Lower lobe of right lung (tissue), 2 donors: ENCODE measurements around the gene CCNB3. TPM values are rescaled to one million over a fixed set of nuclear protein-coding genes. Genes with fewer than 3 reads are reported as not detected.
A peak's percentile ranks its signal among the peaks of the same experiment; 100 is the strongest.
"Not testable (repeated sequence)": the region's sequence is repeated elsewhere in the genome, so short reads cannot be mapped to it uniquely, and the experiment has no call there.

Source experiments
- ATAC-seq, 2 donors: fragments of 200-7000 bp; cut with Tn5 transposase; one replicate each; pipeline ENCODE4 v1.9.1; 2020 to 2022; ENCODE audit warnings: mild to moderate bottlenecking in 2 of 2, moderate library complexity in 2 of 2
- DNase-seq: peaks from one replicate; pipeline ENCODE4 v3.0.0-alpha.2; 2020
- H3K27ac ChIP-seq: fragments of 200-600 bp; one replicate; pipeline ENCODE4 v1.8.0; 2022
- H3K27me3 ChIP-seq: fragments of 200-600 bp; one replicate; pipeline ENCODE4 v1.8.0; 2022; ENCODE audit warnings: low read depth
- H3K36me3 ChIP-seq: fragments of 200-600 bp; one replicate; pipeline ENCODE4 v1.8.0; 2022; ENCODE audit warnings: mild to moderate bottlenecking
- H3K4me1 ChIP-seq: fragments of 200-600 bp; one replicate; pipeline ENCODE4 v1.8.0; 2022
- H3K4me3 ChIP-seq: fragments of 200-600 bp; one replicate; pipeline ENCODE4 v1.8.0; 2022; ENCODE audit warnings: mild to moderate bottlenecking
- H3K9me3 ChIP-seq: fragments of 200-600 bp; one replicate; pipeline ENCODE4 v1.8.0; 2022
- CTCF ChIP-seq: fragments of 200-600 bp; IDR thresholded peaks from one replicate; pipeline ENCODE4 v1.8.0; 2022; ENCODE audit warnings: antibody characterized with exemption, mild to moderate bottlenecking
- intact Hi-C: fragments of 100-400 bp; cut with DNase I; formaldehyde crosslinking; loops from one replicate; pipeline ENCODE4 v1.11.0; 2022
- total RNA-seq: library from RNA; stranded (reverse); fragmentation: NEBNext Ultra II Directional; extraction: Animal tissue kit (Norgen Biotek cat#: 25700); gene quantifications from one replicate; pipeline ENCODE4 v1.2.1, GENCODE V29; 2021
- donor health status: DM: no; HTN: yes; CAD: no; lungs with severe emphysema.

Gene CCNB3
- total RNA-seq, 1 donor from 2014 or later, result 0.71 TPM

GRCh38 chrX:50211510-50211909 is 6.9 kb downstream of the CCNB3 start:
- intact Hi-C loops, result no loop called here
- Histone ChIP-seq H3K36me3 (no peaks in the 10 kb centered on the region), H3K27me3 (no peaks in the 10 kb centered on the region), H3K4me1 (no peaks in the 10 kb centered on the region), H3K9me3 (no peaks in the 10 kb centered on the region), H3K4me3 (no peak overlapping the region), H3K27ac (no peak overlapping the region)
- DNase-seq (no peak), ATAC-seq (no peak)
- no peak for TF ChIP-seq CTCF

DNA sequence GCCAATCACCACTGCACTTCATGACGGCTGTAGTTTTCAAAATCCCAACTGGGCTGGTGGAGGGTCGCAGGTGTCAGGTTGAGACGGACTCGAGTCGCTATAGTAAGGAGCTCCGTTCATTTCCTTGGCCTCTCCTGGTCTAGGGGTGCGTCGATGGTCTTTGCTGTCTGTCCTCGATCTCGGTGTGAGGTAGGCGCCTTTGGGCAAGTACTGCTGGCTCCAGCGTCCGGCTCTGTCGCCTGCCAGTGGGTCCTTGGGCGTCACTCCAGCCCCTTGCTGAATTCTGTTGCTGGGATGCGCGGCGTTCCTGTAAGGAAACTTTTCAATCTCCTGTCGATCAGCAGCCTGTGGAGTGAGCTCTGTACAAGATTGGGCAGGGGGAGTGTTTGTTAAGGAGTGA is 76.7 kb downstream of the CCNB3 start:
- no peak for ATAC-seq
- H3K27me3 ChIP-seq, result no peaks in the 10 kb centered on the region
- TF ChIP-seq CTCF, result no peak
- no peak overlapping the region for H3K27ac ChIP-seq
- H3K36me3 ChIP-seq, result no peaks in the 10 kb centered on the region
- no peaks in the 10 kb centered on the region for H3K4me1 ChIP-seq
- H3K9me3 ChIP-seq, result no peaks in the 10 kb centered on the region
- no peak overlapping the region for H3K4me3 ChIP-seq
- DNase-seq, result no peak
- intact Hi-C loops, result no loop called here

GRCh38 chrX:50327235-50327634 is 122.7 kb downstream of the CCNB3 start:
- H3K4me3 ChIP-seq, result no peak overlapping the region
- no peak for DNase-seq
- H3K9me3 ChIP-seq, result no peaks in the 10 kb centered on the region
- no peaks in the 10 kb centered on the region for H3K36me3 ChIP-seq
- no peaks in the 10 kb centered on the region for H3K4me1 ChIP-seq
- no peak overlapping the region for H3K27ac ChIP-seq
- no peaks in the 10 kb centered on the region for H3K27me3 ChIP-seq
- TF ChIP-seq CTCF, result no peak
- intact Hi-C loops, result no loop called here
- ATAC-seq, result no peak

DNA sequence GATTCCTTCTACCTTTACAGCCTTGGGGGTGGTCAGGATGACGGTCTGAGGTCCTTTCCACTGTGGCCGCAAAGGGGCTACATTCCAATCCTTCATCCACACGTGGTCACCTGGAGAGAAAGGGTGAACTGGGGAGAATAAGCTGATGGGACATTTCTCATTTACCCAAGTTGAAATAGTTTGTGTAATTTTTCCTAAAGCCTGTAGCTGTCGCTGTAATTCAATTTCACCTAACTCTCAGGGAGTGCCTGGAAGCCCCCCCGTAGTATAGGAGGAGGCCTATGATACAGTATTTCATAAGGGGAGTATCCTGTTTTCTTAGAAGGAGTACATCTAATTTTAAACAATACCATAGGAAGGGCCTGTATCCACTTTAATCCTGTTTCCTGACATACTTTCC is 128.1 kb downstream of the CCNB3 start:
- H3K36me3 ChIP-seq, H3K4me1 ChIP-seq, intact Hi-C loops, ATAC-seq, H3K4me3 ChIP-seq, H3K9me3 ChIP-seq, DNase-seq, H3K27ac ChIP-seq, H3K27me3 ChIP-seq: not testable (repeated sequence)

DNA sequence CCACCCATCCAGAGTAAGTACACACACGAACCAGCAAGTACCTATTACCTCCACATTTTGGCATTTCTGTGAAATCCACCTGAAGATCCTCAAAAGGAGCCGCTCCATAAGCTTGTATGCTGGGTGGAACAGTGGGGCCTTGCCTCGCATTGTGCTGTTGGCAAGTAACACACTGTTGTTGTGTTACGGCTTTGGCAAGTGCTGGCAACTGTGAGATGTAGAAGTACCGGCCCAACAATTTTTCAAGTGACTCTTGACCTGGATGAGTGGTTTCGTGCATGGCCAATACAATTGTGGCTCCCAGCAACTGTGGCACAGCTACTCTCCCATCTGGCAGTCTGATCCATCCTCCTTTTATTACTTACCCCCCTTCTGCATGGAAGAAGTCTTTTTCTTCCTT is 128.7 kb downstream of the CCNB3 start:
- H3K4me1 ChIP-seq, result no peaks in the 10 kb centered on the region
- no peaks in the 10 kb centered on the region for H3K9me3 ChIP-seq
- intact Hi-C loops, result no loop called here
- TF ChIP-seq CTCF, result no peak
- DNase-seq (peak; percentile 46), ATAC-seq (peak; percentile 74 to 75)
- H3K27ac ChIP-seq, result no peak overlapping the region
- no peaks in the 10 kb centered on the region for H3K36me3 ChIP-seq
- no peak overlapping the region for H3K4me3 ChIP-seq
- H3K27me3 ChIP-seq, result no peaks in the 10 kb centered on the region

DNA sequence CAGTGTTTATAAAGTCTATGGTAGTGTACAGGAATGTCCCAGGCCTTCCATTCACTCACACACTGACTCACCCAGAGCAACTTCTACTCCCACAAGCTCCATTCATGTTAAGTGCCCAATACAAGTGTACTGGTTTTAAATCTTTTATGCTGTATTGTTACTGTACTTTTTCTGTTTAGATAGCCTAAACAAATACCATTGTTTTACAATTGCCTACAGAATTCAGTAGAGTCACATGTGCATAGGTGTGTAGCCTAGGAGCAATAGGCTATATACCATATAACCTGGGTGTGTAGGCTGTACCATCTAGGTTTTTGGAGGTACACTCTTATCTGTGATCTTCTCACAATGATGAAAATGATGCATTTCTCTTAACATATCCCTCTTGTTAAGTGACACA is 139.4 kb downstream of the CCNB3 start:
- no peak for DNase-seq
- TF ChIP-seq CTCF, result no peak
- intact Hi-C loops, result no loop called here
- H3K27me3 ChIP-seq, result no peaks in the 10 kb centered on the region
- no peak overlapping the region for H3K4me3 ChIP-seq
- H3K27ac ChIP-seq, result no peak overlapping the region
- no peaks in the 10 kb centered on the region for H3K36me3 ChIP-seq
- no peak for ATAC-seq
- no peaks in the 10 kb centered on the region for H3K4me1 ChIP-seq
- no peaks in the 10 kb centered on the region for H3K9me3 ChIP-seq
